NOMO-1 treated with dmso at 0.1 percent for 144 hours (cell line): ENCODE data around the gene C9orf153.
"Not testable (repeated sequence)": the region's sequence is repeated elsewhere in the genome, so short reads cannot be mapped to it uniquely, and the experiment has no call there.

ENCODE experiments used
- DNase-seq: peaks from one replicate; lab custom pipeline; 2025; ENCODE audit not compliant: unreplicated experiment; lab: John Stamatoyannopoulos, UW

The C9orf153 gene

GRCh38 chr9:86259557-86259956, at the start of gene C9orf153:
C9orf153 (minus strand) TSS chr9:86259657; CDS start chr9:86229603, 30,054 bp downstream.
- DNase-seq, result no peak

- no peak for DNase-seq
These were observed 49.2 kb upstream of the C9orf153 start for GRCh38 chr9:86308687-86309086.

- DNase-seq, result no peak
These were observed 44.8 kb upstream of the C9orf153 start for GRCh38 chr9:86304236-86304730.

GRCh38 chr9:86303316-86303975, 44.0 kb upstream of the C9orf153 start:
- no peak for DNase-seq

GRCh38 chr9:86301686-86302085, 42.2 kb upstream of the C9orf153 start:
- DNase-seq, result no peak

GRCh38 chr9:86300701-86301100, 41.2 kb upstream of the C9orf153 start:
- no peak for DNase-seq

GRCh38 chr9:86298873-86299272, 39.4 kb upstream of the C9orf153 start:
- no peak for DNase-seq

- not testable (repeated sequence) for DNase-seq
These were observed 30.9 kb upstream of the C9orf153 start for GRCh38 chr9:86290341-86290740.

GRCh38 chr9:86288499-86289198, 29.2 kb upstream of the C9orf153 start:
- DNase-seq, result no peak

- DNase-seq, result no peak
These were observed 27.6 kb upstream of the C9orf153 start for GRCh38 chr9:86287013-86287412.

- DNase-seq, result no peak
These were observed 26.8 kb upstream of the C9orf153 start for GRCh38 chr9:86286278-86286677.

GRCh38 chr9:86285261-86285660, 25.8 kb upstream of the C9orf153 start:
- DNase-seq, result no peak

- DNase-seq, result peak; percentile 9
These were observed 23.6 kb upstream of the C9orf153 start for GRCh38 chr9:86282979-86283535.

- DNase-seq, result peak; percentile 33
These were observed 22.9 kb upstream of the C9orf153 start, which contains the start of gene ISCA1 for GRCh38 chr9:86282077-86282978. ISCA1 (minus strand) TSS chr9:86282538; CDS start chr9:86282458, 80 bp downstream.

- no peak for DNase-seq
These were observed 22.2 kb upstream of the C9orf153 start for GRCh38 chr9:86281593-86282076.

GRCh38 chr9:86280580-86280979, 21.1 kb upstream of the C9orf153 start:
- DNase-seq, result no peak

GRCh38 chr9:86279839-86280238, 20.4 kb upstream of the C9orf153 start:
- DNase-seq, result no peak

- DNase-seq, result no peak
These were observed 17.6 kb upstream of the C9orf153 start for GRCh38 chr9:86277072-86277471.

- no peak for DNase-seq
These were observed 16.5 kb upstream of the C9orf153 start for GRCh38 chr9:86275962-86276361.

GRCh38 chr9:86274821-86275643, 15.6 kb upstream of the C9orf153 start:
- no peak for DNase-seq
